WTC11 (cell line): ENCODE results near the gene TEX12. TPM values are rescaled to one million over a fixed set of nuclear protein-coding genes. Genes with fewer than 3 reads are reported as not detected.

ENCODE experiments used
- ATAC-seq: fragments of 200-7000 bp; cut with Tn5 transposase; 2 replicates; pipeline ENCODE4 v1.10.0; 2021; ENCODE audit warnings: mild to moderate bottlenecking, moderate library complexity
- CTCF ChIA-PET: fragments of 300-600 bp; sonication (Branson Sonifier 250); formaldehyde crosslinking; loops from one replicate; lab custom pipeline; 2021; ENCODE audit warnings: antibody characterized with exemption; lab: Charles Lee
- POLR2A ChIA-PET: fragments of 350-600 bp; sonication (Branson Sonifier 250); formaldehyde crosslinking; loops from one replicate; lab custom pipeline; 2021; ENCODE audit warnings: antibody characterized with exemption; lab: Charles Lee
- DNase-seq: peaks from one replicate; pipeline ENCODE4 v3.0.0; 2021; ENCODE audit warnings: low spot score
- H3K27ac Mint-ChIP-seq: 2 replicates; pipeline ENCODE4 v1.8.0; 2021; ENCODE audit warnings: mixed read lengths
- H3K27me3 Mint-ChIP-seq: 2 replicates; pipeline ENCODE4 v1.8.0; 2021; ENCODE audit warnings: low read depth, mild to moderate bottlenecking, moderate library complexity, mixed read lengths
- H3K36me3 Mint-ChIP-seq: 2 replicates; pipeline ENCODE4 v1.8.0; 2021; ENCODE audit warnings: mixed read lengths
- H3K4me1 Mint-ChIP-seq: 2 replicates; pipeline ENCODE4 v1.8.0; 2022; ENCODE audit warnings: mixed read lengths
- H3K4me3 Mint-ChIP-seq: 2 replicates; pipeline ENCODE4 v1.8.0; 2021; ENCODE audit warnings: mild to moderate bottlenecking, moderate library complexity, mixed read lengths
- H3K9me3 Mint-ChIP-seq: 2 replicates; pipeline ENCODE4 v1.8.0; 2021; ENCODE audit warnings: mixed read lengths
- GABPB1 ChIP-seq: sonication (generic); formaldehyde crosslinking; IDR thresholded peaks from 2 replicates; pipeline ENCODE4 v1.8.1; 2023; ENCODE audit warnings: mild to moderate bottlenecking, missing genetic modification reagents
- GRHL2 ChIP-seq: fragments of 250-450 bp; sonication (Bioruptor Pico); IDR thresholded peaks from 2 replicates; pipeline ENCODE4 v1.8.0; 2022; ENCODE audit warnings: mild to moderate bottlenecking, moderate library complexity; ENCODE audit not compliant: insufficient replicate concordance, severe bottlenecking
- JUN ChIP-seq: sonication (generic); formaldehyde crosslinking; IDR thresholded peaks from 2 replicates; pipeline ENCODE4 v1.8.0; 2023; ENCODE audit warnings: mild to moderate bottlenecking, missing genetic modification reagents
- NR3C1 ChIP-seq: sonication (generic); formaldehyde crosslinking; conservative IDR thresholded peaks from 2 replicates; pipeline ENCODE4 v1.8.1; 2023; ENCODE audit warnings: low read depth, mild to moderate bottlenecking, missing genetic modification reagents
- RORB ChIP-seq: fragments of 250-450 bp; sonication (Bioruptor Pico); IDR thresholded peaks from 2 replicates; pipeline ENCODE4 v1.9.0; 2021; ENCODE audit warnings: mild to moderate bottlenecking
- SMAD3 ChIP-seq: sonication (generic); formaldehyde crosslinking; IDR thresholded peaks from 2 replicates; pipeline ENCODE4 v1.8.0; 2022; ENCODE audit warnings: missing genetic modification reagents, mild to moderate bottlenecking, borderline replicate concordance
- SOX15 ChIP-seq: fragments of 250-450 bp; sonication (Bioruptor Pico); IDR thresholded peaks from 2 replicates; pipeline ENCODE4 v1.9.0; 2021; ENCODE audit warnings: mild to moderate bottlenecking
- TEAD4 ChIP-seq: sonication (generic); formaldehyde crosslinking; IDR thresholded peaks from 2 replicates; pipeline ENCODE4 v1.8.0; 2022; ENCODE audit warnings: mild to moderate bottlenecking, missing genetic modification reagents
- ZNF416 ChIP-seq: fragments of 250-450 bp; sonication (Bioruptor Pico); IDR thresholded peaks from 2 replicates; pipeline ENCODE4 v1.9.0; 2021; ENCODE audit warnings: mild to moderate bottlenecking, inconsistent platforms
- total RNA-seq: library from RNA; stranded (reverse); gene quantifications from 3 replicates; pipeline ENCODE4 v1.2.3, GENCODE V29; 2021
- TF ChIP-seq, protein P1 (sequence below): sonication (generic); formaldehyde crosslinking; IDR thresholded peaks from 2 replicates; pipeline ENCODE4 v1.8.0; 2022; ENCODE audit warnings: mild to moderate bottlenecking, missing genetic modification reagents
- TF ChIP-seq, protein P2 (sequence below): sonication (generic); formaldehyde crosslinking; IDR thresholded peaks from 2 replicates; pipeline ENCODE4 v1.8.0; 2022; ENCODE audit warnings: missing genetic modification reagents
- TF ChIP-seq, protein P3 (sequence below): sonication (generic); formaldehyde crosslinking; conservative IDR thresholded peaks from 2 replicates; pipeline ENCODE4 v1.8.1; 2022; ENCODE audit warnings: mild to moderate bottlenecking, missing genetic modification reagents
- TF ChIP-seq, protein P4 (sequence below): sonication (generic); formaldehyde crosslinking; IDR thresholded peaks from 2 replicates; pipeline ENCODE4 v1.8.1; 2022; ENCODE audit warnings: mild to moderate bottlenecking, moderate library complexity, missing genetic modification reagents
- TF ChIP-seq, protein P5 (sequence below): fragments of 200-600 bp; IDR thresholded peaks from 2 replicates; pipeline ENCODE4 v1.8.0; 2022; ENCODE audit warnings: antibody characterized with exemption
- TF ChIP-seq, protein P6 (sequence below): fragments of 250-450 bp; sonication (Bioruptor Pico); conservative IDR thresholded peaks from 2 replicates; pipeline ENCODE4 v1.9.0; 2021; ENCODE audit warnings: mild to moderate bottlenecking
- TF ChIP-seq, protein P7 (sequence below): sonication (generic); formaldehyde crosslinking; IDR thresholded peaks from 2 replicates; pipeline ENCODE4 v1.8.1; 2023; ENCODE audit warnings: mild to moderate bottlenecking, missing genetic modification reagents, borderline replicate concordance

Gene TEX12
- total RNA-seq, 1 experiment from 2014 or later, result not detected

DNA sequence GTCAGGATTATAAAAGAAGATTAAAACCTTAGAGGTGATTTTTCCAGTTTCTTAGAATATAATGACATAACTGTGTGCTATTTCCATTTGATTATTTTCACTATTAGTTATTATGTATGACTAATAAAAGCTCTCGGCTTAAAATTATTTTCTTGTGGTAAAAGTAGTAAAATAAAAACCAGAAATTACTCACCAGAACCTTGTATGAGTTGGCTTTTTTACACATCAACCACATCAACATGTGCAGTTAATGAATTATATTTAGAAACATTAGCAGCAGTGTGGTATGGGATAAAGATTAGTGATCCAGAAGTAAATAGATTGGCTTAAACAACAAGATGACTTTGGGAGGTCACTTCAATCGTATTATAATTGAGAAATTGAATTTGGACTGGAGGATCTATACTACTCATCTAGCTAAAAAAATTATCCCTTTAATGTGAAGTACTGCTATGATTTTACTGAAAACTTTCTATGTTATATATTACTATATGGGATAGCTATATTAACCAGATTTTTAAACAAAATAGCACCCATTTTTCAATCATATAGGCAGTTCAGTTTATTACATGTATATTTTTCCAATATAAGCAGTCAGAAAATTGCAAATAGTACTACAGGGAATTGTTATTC, 5.3 kb downstream of the TEX12 start:
- ChIA-PET POLR2A (no interaction called here), CTCF (interaction anchor here (0.6 to 1.2 kb wide), 3 partner anchors 8 to 108 kb away, joined by 3 to 5 read pairs (median 4); partner anchors contain the start of gene IL18)
- no peak overlapping the region for H3K27ac Mint-ChIP-seq
- TF ChIP-seq SMAD3 (CRISPR knock-in tag), result no peak
- TF ChIP-seq RORB, result no peak
- H3K9me3 Mint-ChIP-seq, result no peaks in the 10 kb centered on the region
- no peaks in the 10 kb centered on the region for H3K36me3 Mint-ChIP-seq
- DNase-seq (no peak), ATAC-seq (no peak)
- no peaks in the 10 kb centered on the region; the same call in 1 of the 2 replicates for H3K27me3 Mint-ChIP-seq
- H3K4me3 Mint-ChIP-seq, result no peak overlapping the region
- H3K4me1 Mint-ChIP-seq, result no peaks in the 10 kb centered on the region

DNA sequence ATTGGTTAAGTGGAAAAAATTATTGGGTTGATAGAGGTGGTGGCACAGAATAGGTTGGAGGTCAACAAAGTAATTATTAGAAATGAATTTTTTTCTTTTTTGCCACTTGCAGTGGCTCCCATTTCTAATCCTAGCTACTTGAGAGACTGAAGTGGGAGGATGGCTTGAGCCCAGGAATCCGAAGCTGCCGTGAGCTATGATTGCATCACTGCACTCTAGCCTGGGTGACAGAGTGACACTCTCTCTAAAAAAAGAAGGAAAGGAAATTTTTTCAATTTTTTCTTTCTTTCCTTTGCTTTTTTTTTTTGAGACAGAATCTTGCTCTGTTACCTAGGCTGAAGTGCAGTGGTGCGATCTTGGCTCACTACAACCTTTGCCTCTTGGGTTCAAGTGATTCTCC, 6.0 kb downstream of the TEX12 start:
- Mint-ChIP-seq H3K27me3 (no peaks in the 10 kb centered on the region; the same call in 1 of the 2 replicates), H3K4me1 (no peaks in the 10 kb centered on the region), H3K4me3 (no peak overlapping the region), H3K36me3 (no peaks in the 10 kb centered on the region), H3K9me3 (no peaks in the 10 kb centered on the region), H3K27ac (no peak overlapping the region)
- POLR2A ChIA-PET, result no interaction called here
- no peak for ATAC-seq
- no peak for DNase-seq
- CTCF ChIA-PET, result interaction anchor here (1.2 kb wide), 2 partner anchors 9 to 59 kb away, joined by 3 to 5 read pairs; partner anchors contain the start of gene IL18
- TF ChIP-seq, protein P1, sequence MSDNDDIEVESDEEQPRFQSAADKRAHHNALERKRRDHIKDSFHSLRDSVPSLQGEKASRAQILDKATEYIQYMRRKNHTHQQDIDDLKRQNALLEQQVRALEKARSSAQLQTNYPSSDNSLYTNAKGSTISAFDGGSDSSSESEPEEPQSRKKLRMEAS (CRISPR knock-in tag), result no peak
- TF ChIP-seq NR3C1 (CRISPR knock-in tag) (no peak), ZNF416 (CRISPR knock-in tag) (no peak), TEAD4 (CRISPR knock-in tag) (no peak), GRHL2 (CRISPR knock-in tag) (no peak), SOX15 (CRISPR knock-in tag) (no peak), JUN (CRISPR knock-in tag) (no peak), GABPB1 (no peak)
- TF ChIP-seq, protein P2, sequence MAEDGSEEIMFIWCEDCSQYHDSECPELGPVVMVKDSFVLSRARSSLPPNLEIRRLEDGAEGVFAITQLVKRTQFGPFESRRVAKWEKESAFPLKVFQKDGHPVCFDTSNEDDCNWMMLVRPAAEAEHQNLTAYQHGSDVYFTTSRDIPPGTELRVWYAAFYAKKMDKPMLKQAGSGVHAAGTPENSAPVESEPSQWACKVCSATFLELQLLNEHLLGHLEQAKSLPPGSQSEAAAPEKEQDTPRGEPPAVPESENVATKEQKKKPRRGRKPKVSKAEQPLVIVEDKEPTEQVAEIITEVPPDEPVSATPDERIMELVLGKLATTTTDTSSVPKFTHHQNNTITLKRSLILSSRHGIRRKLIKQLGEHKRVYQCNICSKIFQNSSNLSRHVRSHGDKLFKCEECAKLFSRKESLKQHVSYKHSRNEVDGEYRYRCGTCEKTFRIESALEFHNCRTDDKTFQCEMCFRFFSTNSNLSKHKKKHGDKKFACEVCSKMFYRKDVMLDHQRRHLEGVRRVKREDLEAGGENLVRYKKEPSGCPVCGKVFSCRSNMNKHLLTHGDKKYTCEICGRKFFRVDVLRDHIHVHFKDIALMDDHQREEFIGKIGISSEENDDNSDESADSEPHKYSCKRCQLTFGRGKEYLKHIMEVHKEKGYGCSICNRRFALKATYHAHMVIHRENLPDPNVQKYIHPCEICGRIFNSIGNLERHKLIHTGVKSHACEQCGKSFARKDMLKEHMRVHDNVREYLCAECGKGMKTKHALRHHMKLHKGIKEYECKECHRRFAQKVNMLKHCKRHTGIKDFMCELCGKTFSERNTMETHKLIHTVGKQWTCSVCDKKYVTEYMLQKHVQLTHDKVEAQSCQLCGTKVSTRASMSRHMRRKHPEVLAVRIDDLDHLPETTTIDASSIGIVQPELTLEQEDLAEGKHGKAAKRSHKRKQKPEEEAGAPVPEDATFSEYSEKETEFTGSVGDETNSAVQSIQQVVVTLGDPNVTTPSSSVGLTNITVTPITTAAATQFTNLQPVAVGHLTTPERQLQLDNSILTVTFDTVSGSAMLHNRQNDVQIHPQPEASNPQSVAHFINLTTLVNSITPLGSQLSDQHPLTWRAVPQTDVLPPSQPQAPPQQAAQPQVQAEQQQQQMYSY (CRISPR knock-in tag), result no peak
- TF ChIP-seq, protein P3, sequence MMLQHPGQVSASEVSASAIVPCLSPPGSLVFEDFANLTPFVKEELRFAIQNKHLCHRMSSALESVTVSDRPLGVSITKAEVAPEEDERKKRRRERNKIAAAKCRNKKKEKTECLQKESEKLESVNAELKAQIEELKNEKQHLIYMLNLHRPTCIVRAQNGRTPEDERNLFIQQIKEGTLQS, result no peak
- TF ChIP-seq, protein P4, sequence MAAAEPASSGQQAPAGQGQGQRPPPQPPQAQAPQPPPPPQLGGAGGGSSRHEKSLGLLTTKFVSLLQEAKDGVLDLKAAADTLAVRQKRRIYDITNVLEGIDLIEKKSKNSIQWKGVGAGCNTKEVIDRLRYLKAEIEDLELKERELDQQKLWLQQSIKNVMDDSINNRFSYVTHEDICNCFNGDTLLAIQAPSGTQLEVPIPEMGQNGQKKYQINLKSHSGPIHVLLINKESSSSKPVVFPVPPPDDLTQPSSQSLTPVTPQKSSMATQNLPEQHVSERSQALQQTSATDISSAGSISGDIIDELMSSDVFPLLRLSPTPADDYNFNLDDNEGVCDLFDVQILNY, result no peak
- TF ChIP-seq, protein P5, sequence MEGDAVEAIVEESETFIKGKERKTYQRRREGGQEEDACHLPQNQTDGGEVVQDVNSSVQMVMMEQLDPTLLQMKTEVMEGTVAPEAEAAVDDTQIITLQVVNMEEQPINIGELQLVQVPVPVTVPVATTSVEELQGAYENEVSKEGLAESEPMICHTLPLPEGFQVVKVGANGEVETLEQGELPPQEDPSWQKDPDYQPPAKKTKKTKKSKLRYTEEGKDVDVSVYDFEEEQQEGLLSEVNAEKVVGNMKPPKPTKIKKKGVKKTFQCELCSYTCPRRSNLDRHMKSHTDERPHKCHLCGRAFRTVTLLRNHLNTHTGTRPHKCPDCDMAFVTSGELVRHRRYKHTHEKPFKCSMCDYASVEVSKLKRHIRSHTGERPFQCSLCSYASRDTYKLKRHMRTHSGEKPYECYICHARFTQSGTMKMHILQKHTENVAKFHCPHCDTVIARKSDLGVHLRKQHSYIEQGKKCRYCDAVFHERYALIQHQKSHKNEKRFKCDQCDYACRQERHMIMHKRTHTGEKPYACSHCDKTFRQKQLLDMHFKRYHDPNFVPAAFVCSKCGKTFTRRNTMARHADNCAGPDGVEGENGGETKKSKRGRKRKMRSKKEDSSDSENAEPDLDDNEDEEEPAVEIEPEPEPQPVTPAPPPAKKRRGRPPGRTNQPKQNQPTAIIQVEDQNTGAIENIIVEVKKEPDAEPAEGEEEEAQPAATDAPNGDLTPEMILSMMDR, result no peak
- TF ChIP-seq, protein P6, sequence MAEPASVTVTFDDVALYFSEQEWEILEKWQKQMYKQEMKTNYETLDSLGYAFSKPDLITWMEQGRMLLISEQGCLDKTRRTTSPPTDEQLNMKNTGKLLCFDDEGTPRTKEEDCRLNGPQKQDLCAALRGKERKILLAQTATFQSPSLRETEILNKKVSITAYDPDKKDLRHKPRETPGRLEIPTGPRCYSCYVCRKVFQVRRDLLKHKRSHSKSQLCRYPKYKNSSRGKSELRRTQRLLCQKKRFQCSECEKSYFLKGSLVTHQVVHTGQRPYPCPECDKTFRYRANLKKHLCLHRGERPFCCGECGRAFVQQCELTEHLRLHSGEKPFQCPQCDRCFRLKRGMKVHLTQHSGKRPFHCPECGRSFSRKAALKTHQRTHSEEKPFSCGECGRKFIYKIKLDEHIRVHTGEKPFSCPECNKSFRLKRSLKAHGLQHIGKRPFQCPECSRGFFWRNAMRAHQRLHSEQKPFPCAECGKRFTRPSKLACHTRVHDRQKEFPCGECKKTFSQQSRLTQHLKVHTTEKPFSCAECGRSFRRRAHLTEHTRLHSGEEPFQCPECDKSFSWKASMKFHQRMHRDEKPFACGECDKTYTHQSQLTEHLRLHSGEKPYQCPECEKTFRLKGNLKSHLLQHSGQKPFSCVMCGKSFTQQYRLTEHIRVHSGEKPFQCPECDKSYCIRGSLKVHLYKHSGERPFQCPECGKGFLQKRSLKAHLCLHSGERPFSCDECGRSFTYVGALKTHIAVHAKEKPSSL (CRISPR knock-in tag), result no peak
- TF ChIP-seq, protein P7, sequence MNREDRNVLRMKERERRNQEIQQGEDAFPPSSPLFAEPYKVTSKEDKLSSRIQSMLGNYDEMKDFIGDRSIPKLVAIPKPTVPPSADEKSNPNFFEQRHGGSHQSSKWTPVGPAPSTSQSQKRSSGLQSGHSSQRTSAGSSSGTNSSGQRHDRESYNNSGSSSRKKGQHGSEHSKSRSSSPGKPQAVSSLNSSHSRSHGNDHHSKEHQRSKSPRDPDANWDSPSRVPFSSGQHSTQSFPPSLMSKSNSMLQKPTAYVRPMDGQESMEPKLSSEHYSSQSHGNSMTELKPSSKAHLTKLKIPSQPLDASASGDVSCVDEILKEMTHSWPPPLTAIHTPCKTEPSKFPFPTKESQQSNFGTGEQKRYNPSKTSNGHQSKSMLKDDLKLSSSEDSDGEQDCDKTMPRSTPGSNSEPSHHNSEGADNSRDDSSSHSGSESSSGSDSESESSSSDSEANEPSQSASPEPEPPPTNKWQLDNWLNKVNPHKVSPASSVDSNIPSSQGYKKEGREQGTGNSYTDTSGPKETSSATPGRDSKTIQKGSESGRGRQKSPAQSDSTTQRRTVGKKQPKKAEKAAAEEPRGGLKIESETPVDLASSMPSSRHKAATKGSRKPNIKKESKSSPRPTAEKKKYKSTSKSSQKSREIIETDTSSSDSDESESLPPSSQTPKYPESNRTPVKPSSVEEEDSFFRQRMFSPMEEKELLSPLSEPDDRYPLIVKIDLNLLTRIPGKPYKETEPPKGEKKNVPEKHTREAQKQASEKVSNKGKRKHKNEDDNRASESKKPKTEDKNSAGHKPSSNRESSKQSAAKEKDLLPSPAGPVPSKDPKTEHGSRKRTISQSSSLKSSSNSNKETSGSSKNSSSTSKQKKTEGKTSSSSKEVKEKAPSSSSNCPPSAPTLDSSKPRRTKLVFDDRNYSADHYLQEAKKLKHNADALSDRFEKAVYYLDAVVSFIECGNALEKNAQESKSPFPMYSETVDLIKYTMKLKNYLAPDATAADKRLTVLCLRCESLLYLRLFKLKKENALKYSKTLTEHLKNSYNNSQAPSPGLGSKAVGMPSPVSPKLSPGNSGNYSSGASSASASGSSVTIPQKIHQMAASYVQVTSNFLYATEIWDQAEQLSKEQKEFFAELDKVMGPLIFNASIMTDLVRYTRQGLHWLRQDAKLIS (CRISPR knock-in tag), result no peak
